ENCODE measurements around the gene BMPR1B.
"Not testable (repeated sequence)": the region's sequence is repeated elsewhere in the genome, so short reads cannot be mapped to it uniquely, and the experiment has no call there.

BMPR1B gene

GRCh38 chr4:95093936-95094929, 336.5 kb downstream of the BMPR1B start:
- no peak for DNase-seq

- DNase-seq = peak in 1 of 5 experiments; percentile 27
Observed at GRCh38 chr4:95095348-95095974, 337.7 kb downstream of the BMPR1B start.

GRCh38 chr4:95102162-95102790, 344.5 kb downstream of the BMPR1B start:
- no peak for DNase-seq

GRCh38 chr4:95105112-95105511, 347.4 kb downstream of the BMPR1B start:
- DNase-seq = no peak

GRCh38 chr4:95105983-95106382, 348.2 kb downstream of the BMPR1B start:
- DNase-seq = no peak

GRCh38 chr4:95106408-95106928, 348.7 kb downstream of the BMPR1B start:
- DNase-seq = no peak

GRCh38 chr4:95107004-95107403, 349.2 kb downstream of the BMPR1B start:
- DNase-seq = no peak

GRCh38 chr4:95107635-95108034, 349.9 kb downstream of the BMPR1B start:
- DNase-seq = no peak

GRCh38 chr4:95108883-95109421, 351.2 kb downstream of the BMPR1B start:
- no peak for DNase-seq

- DNase-seq = peak in 1 of 5 experiments; percentile 46
Observed at GRCh38 chr4:95114521-95114920, 356.8 kb downstream of the BMPR1B start.

- DNase-seq = no peak
Observed at GRCh38 chr4:95118497-95118896, 360.7 kb downstream of the BMPR1B start.

GRCh38 chr4:95120456-95120855, 362.7 kb downstream of the BMPR1B start:
- DNase-seq = no peak

GRCh38 chr4:95122001-95122400, 364.2 kb downstream of the BMPR1B start:
- no peak for DNase-seq

GRCh38 chr4:95124906-95125504, 367.2 kb downstream of the BMPR1B start:
- peak in 1 of 5 experiments; percentile 14 for DNase-seq

- DNase-seq = no peak
Observed at GRCh38 chr4:95129031-95129430, 371.3 kb downstream of the BMPR1B start.

- peak in 1 of 5 experiments; percentile 7 for DNase-seq
Observed at GRCh38 chr4:95129821-95130311, 372.1 kb downstream of the BMPR1B start.

GRCh38 chr4:95134016-95134415, 376.3 kb downstream of the BMPR1B start:
- not testable (repeated sequence) for DNase-seq

- not testable (repeated sequence) for DNase-seq
Observed at GRCh38 chr4:95139424-95139823, 381.7 kb downstream of the BMPR1B start.

GRCh38 chr4:95141361-95141760, 383.6 kb downstream of the BMPR1B start:
- DNase-seq = no peak

GRCh38 chr4:95142932-95143331, 385.2 kb downstream of the BMPR1B start:
- DNase-seq = no peak

- DNase-seq = no peak
Observed at GRCh38 chr4:95151255-95151654, 393.5 kb downstream of the BMPR1B start.

GRCh38 chr4:95153182-95153581, 395.4 kb downstream of the BMPR1B start:
- no peak for DNase-seq
